Measurements from ENCODE around the gene FBXL4.

- TF ChIP-seq PATZ1 (CRISPR knock-in tag; IDR thresholded peaks at IDR 0.05; ENCODE audit: borderline replicate concordance) (no peak), TSHZ2 (CRISPR knock-in tag; IDR thresholded peaks at IDR 0.05) (no peak), ZNF565 (CRISPR knock-in tag; conservative IDR thresholded peaks at IDR 0.05; ENCODE audit: low read depth) (no peak), ZFP3 (CRISPR knock-in tag; IDR thresholded peaks at IDR 0.05) (no peak), OSR1 (CRISPR knock-in tag; IDR thresholded peaks at IDR 0.05) (no peak), RARB (CRISPR knock-in tag; IDR thresholded peaks at IDR 0.05) (no peak), ARNTL (CRISPR knock-in tag; IDR thresholded peaks at IDR 0.05; ENCODE audit: borderline replicate concordance, low read depth) (no peak), POU6F1 (CRISPR knock-in tag; IDR thresholded peaks at IDR 0.05; ENCODE audit: borderline replicate concordance, low read depth) (no peak), ZNF8 (CRISPR knock-in tag; IDR thresholded peaks at IDR 0.05) (no peak), PPARA (CRISPR knock-in tag; IDR thresholded peaks at IDR 0.05; ENCODE audit: borderline replicate concordance) (no peak), ZFP30 (CRISPR knock-in tag; IDR thresholded peaks at IDR 0.05) (no peak), ISL1 (CRISPR knock-in tag; IDR thresholded peaks at IDR 0.05) (no peak), GLIS3 (CRISPR knock-in tag; IDR thresholded peaks at IDR 0.05) (no peak)
Observed at GRCh38 chr6:98977671-98978292, 30.0 kb upstream of the FBXL4 start.
